NCI-H2107 treated with DMSO at 0.1 percent for 48 hours (cell line): ENCODE measurements around the gene AXIN1.
"Not testable (repeated sequence)": the region's sequence is repeated elsewhere in the genome, so short reads cannot be mapped to it uniquely, and the experiment has no call there.

Experiments used
- DNase-seq: peaks from one replicate; lab custom pipeline; 2025; ENCODE audit not compliant: unreplicated experiment; lab: John Stamatoyannopoulos, UW

The AXIN1 gene

GRCh38 chr16:270381-271255 lies 81.9 kb downstream of the AXIN1 start:
- DNase-seq = no peak

GRCh38 chr16:269061-269796 lies 83.3 kb downstream of the AXIN1 start:
- DNase-seq = no peak

- DNase-seq = peak; percentile 1
These were observed 84.1 kb downstream of the AXIN1 start for GRCh38 chr16:268141-269053.

- not testable (repeated sequence) for DNase-seq
These were observed 85.0 kb downstream of the AXIN1 start for GRCh38 chr16:267562-267961.

GRCh38 chr16:266258-267164 lies 86.0 kb downstream of the AXIN1 start:
- DNase-seq = no peak

- DNase-seq = no peak
These were observed 86.8 kb downstream of the AXIN1 start for GRCh38 chr16:265711-266110.

- DNase-seq = no peak
These were observed 87.5 kb downstream of the AXIN1 start for GRCh38 chr16:265002-265529.

GRCh38 chr16:264440-264951 lies 88.0 kb downstream of the AXIN1 start:
- no peak for DNase-seq

- no peak for DNase-seq
These were observed 88.6 kb downstream of the AXIN1 start for GRCh38 chr16:263944-264343.

GRCh38 chr16:263182-263774 lies 89.2 kb downstream of the AXIN1 start:
- DNase-seq = no peak

- no peak for DNase-seq
These were observed 90.3 kb downstream of the AXIN1 start for GRCh38 chr16:262121-262745.

- no peak for DNase-seq
These were observed 91.4 kb downstream of the AXIN1 start for GRCh38 chr16:261031-261691.

- DNase-seq = no peak
These were observed 92.2 kb downstream of the AXIN1 start for GRCh38 chr16:260326-260725.

GRCh38 chr16:259814-260253 lies 92.7 kb downstream of the AXIN1 start:
- DNase-seq = no peak

GRCh38 chr16:259226-259625 lies 93.3 kb downstream of the AXIN1 start:
- DNase-seq = no peak

- not testable (repeated sequence) for DNase-seq
These were observed 94.4 kb downstream of the AXIN1 start for GRCh38 chr16:258091-258490.

GRCh38 chr16:255183-255582 lies 97.3 kb downstream of the AXIN1 start:
- DNase-seq = no peak

GRCh38 chr16:254461-254860 lies 98.1 kb downstream of the AXIN1 start:
- no peak for DNase-seq
